Measurements from ENCODE around the gene SHISAL1.

SHISAL1 gene

GRCh38 chr22:44197271-44197670 lies 115.5 kb downstream of the SHISAL1 start:
- TF ChIP-seq CSDC2 (CRISPR knock-in tag; IDR thresholded peaks at IDR 0.05), result no peak
- TF ChIP-seq ZFP30 (CRISPR knock-in tag; IDR thresholded peaks at IDR 0.05), result no peak
- no peak for TF ChIP-seq TCF4 (CRISPR knock-in tag; IDR thresholded peaks at IDR 0.05; ENCODE audit: borderline replicate concordance)
- no peak for TF ChIP-seq CREB5 (CRISPR knock-in tag; IDR thresholded peaks at IDR 0.05; ENCODE audit: low read depth)
- no peak for TF ChIP-seq GLIS3 (CRISPR knock-in tag; IDR thresholded peaks at IDR 0.05)
- no peak for TF ChIP-seq ARNTL (CRISPR knock-in tag; IDR thresholded peaks at IDR 0.05; ENCODE audit: borderline replicate concordance, low read depth)
- TF ChIP-seq ZNF8 (CRISPR knock-in tag; IDR thresholded peaks at IDR 0.05), result no peak
- no peak for TF ChIP-seq ZNF70 (CRISPR knock-in tag; IDR thresholded peaks at IDR 0.05)
- no peak for TF ChIP-seq TSHZ2 (CRISPR knock-in tag; IDR thresholded peaks at IDR 0.05)
- no peak for TF ChIP-seq RARB (CRISPR knock-in tag; IDR thresholded peaks at IDR 0.05)
- no peak for TF ChIP-seq POU6F1 (CRISPR knock-in tag; IDR thresholded peaks at IDR 0.05; ENCODE audit: borderline replicate concordance, low read depth)
- no peak for TF ChIP-seq PPARA (CRISPR knock-in tag; IDR thresholded peaks at IDR 0.05; ENCODE audit: borderline replicate concordance)
- TF ChIP-seq ZC3H10 (CRISPR knock-in tag; IDR thresholded peaks at IDR 0.05), result no peak
- TF ChIP-seq ZFP3 (CRISPR knock-in tag; IDR thresholded peaks at IDR 0.05), result no peak
- TF ChIP-seq CSRNP3 (CRISPR knock-in tag; IDR thresholded peaks at IDR 0.05), result no peak
- no peak for TF ChIP-seq ESRRG (CRISPR knock-in tag; IDR thresholded peaks at IDR 0.05)
- TF ChIP-seq SNAI2 (CRISPR knock-in tag; IDR thresholded peaks at IDR 0.05), result no peak
- TF ChIP-seq ZNF565 (CRISPR knock-in tag; conservative IDR thresholded peaks at IDR 0.05; ENCODE audit: low read depth), result no peak
- no peak for TF ChIP-seq ISL1 (CRISPR knock-in tag; IDR thresholded peaks at IDR 0.05)
- no peak for TF ChIP-seq PATZ1 (CRISPR knock-in tag; IDR thresholded peaks at IDR 0.05; ENCODE audit: borderline replicate concordance)
- ATAC-seq, result no peak

- no peak for ATAC-seq
- no peak for TF ChIP-seq CREB5 (CRISPR knock-in tag; IDR thresholded peaks at IDR 0.05; ENCODE audit: low read depth)
- TF ChIP-seq ZFP3 (CRISPR knock-in tag; IDR thresholded peaks at IDR 0.05), result no peak
- TF ChIP-seq PPARA (CRISPR knock-in tag; IDR thresholded peaks at IDR 0.05; ENCODE audit: borderline replicate concordance), result no peak
- TF ChIP-seq PATZ1 (CRISPR knock-in tag; IDR thresholded peaks at IDR 0.05; ENCODE audit: borderline replicate concordance), result no peak
- TF ChIP-seq ZC3H10 (CRISPR knock-in tag; IDR thresholded peaks at IDR 0.05), result no peak
- TF ChIP-seq BACH2 (CRISPR knock-in tag; IDR thresholded peaks at IDR 0.05; ENCODE audit: borderline replicate concordance), result no peak
- TF ChIP-seq OSR1 (CRISPR knock-in tag; IDR thresholded peaks at IDR 0.05), result no peak
- TF ChIP-seq ZFP30 (CRISPR knock-in tag; IDR thresholded peaks at IDR 0.05), result no peak
- TF ChIP-seq CSRNP3 (CRISPR knock-in tag; IDR thresholded peaks at IDR 0.05), result no peak
- TF ChIP-seq POU6F1 (CRISPR knock-in tag; IDR thresholded peaks at IDR 0.05; ENCODE audit: borderline replicate concordance, low read depth), result no peak
- no peak for TF ChIP-seq ISL1 (CRISPR knock-in tag; IDR thresholded peaks at IDR 0.05)
- no peak for TF ChIP-seq CSDC2 (CRISPR knock-in tag; IDR thresholded peaks at IDR 0.05)
- TF ChIP-seq TCF4 (CRISPR knock-in tag; IDR thresholded peaks at IDR 0.05; ENCODE audit: borderline replicate concordance), result no peak
Observed at GRCh38 chr22:44196731-44197131, 116.0 kb downstream of the SHISAL1 start.
